WTC11 (cell line): ENCODE measurements around the gene GSDMA.

ENCODE experiments used
- CREB1 ChIP-seq: sonication (generic); formaldehyde crosslinking; IDR thresholded peaks from 2 replicates; pipeline ENCODE4 v1.8.0; 2023; ENCODE audit warnings: mild to moderate bottlenecking, missing genetic modification reagents
- CTCF ChIP-seq: fragments of 200-600 bp; IDR thresholded peaks from 2 replicates; pipeline ENCODE4 v1.8.0; 2022; ENCODE audit warnings: antibody characterized with exemption
- ZBTB21 ChIP-seq: sonication (generic); formaldehyde crosslinking; IDR thresholded peaks from 2 replicates; pipeline ENCODE4 v1.8.1; 2023; ENCODE audit warnings: mild to moderate bottlenecking, missing genetic modification reagents, borderline replicate concordance

GRCh38 chr17:40005520-40005919 is 42.7 kb downstream of the GSDMA start:
- TF ChIP-seq CREB1 (CRISPR knock-in tag) (no peak), ZBTB21 (CRISPR knock-in tag) (no peak), CTCF (no peak)
